NT2/D1 (cell line): ENCODE data around the gene FNDC3B.

Source experiments
- SUZ12 ChIP-seq: IDR thresholded peaks from 2 replicates; pipeline ENCODE4 v1.6.1; 2011; ENCODE audit not compliant: insufficient read length, insufficient read depth; ENCODE audit errors: extremely low read depth
- ZNF274 ChIP-seq: IDR thresholded peaks from 2 replicates; pipeline ENCODE4 v1.6.1; 2011; ENCODE audit warnings: mild to moderate bottlenecking, low read depth, low read length

GRCh38 chr3:172323894-172324610 is 284.7 kb downstream of the FNDC3B start:
- TF ChIP-seq ZNF274, result no peak
- TF ChIP-seq SUZ12, result no peak
